HG03432 (cell line): ENCODE results near the gene MBOAT1.
"Not testable (repeated sequence)": the region's sequence is repeated elsewhere in the genome, so short reads cannot be mapped to it uniquely, and the experiment has no call there.

ENCODE experiments used
- ATAC-seq: cut with Tn5 transposase; IDR thresholded peaks from one replicate; pipeline ENCODE4 v1.9.1; 2021; ENCODE audit warnings: mild to moderate bottlenecking, moderate library complexity; ENCODE audit not compliant: unreplicated experiment

Gene MBOAT1

GRCh38 chr6:20142866-20143265 lies 69.4 kb downstream of the MBOAT1 start:
- ATAC-seq, result no peak

- ATAC-seq, result no peak
Measured at GRCh38 chr6:20141931-20142330, 70.3 kb downstream of the MBOAT1 start.

GRCh38 chr6:20139127-20139963 lies 72.9 kb downstream of the MBOAT1 start:
- not testable (repeated sequence) for ATAC-seq

GRCh38 chr6:20137837-20138236 lies 74.4 kb downstream of the MBOAT1 start:
- ATAC-seq, result no peak

GRCh38 chr6:20137240-20137639 lies 75.0 kb downstream of the MBOAT1 start:
- no peak for ATAC-seq

GRCh38 chr6:20135677-20136268 lies 76.5 kb downstream of the MBOAT1 start:
- ATAC-seq, result no peak

- ATAC-seq, result no peak
Measured at GRCh38 chr6:20134613-20135012, 77.7 kb downstream of the MBOAT1 start.

- ATAC-seq, result no peak
Measured at GRCh38 chr6:20129290-20130088, 82.8 kb downstream of the MBOAT1 start.

- no peak for ATAC-seq
Measured at GRCh38 chr6:20128018-20128417, 84.3 kb downstream of the MBOAT1 start.

GRCh38 chr6:20126789-20127653 lies 85.2 kb downstream of the MBOAT1 start:
- peak; percentile 93 for ATAC-seq

GRCh38 chr6:20126102-20126752 lies 86.0 kb downstream of the MBOAT1 start:
- ATAC-seq, result no peak

- ATAC-seq, result no peak
Measured at GRCh38 chr6:20124545-20124944, 87.7 kb downstream of the MBOAT1 start.

- no peak for ATAC-seq
Measured at GRCh38 chr6:20119485-20119884, 92.8 kb downstream of the MBOAT1 start.

- ATAC-seq, result no peak
Measured at GRCh38 chr6:20118892-20119291, 93.4 kb downstream of the MBOAT1 start.

- ATAC-seq, result peak; percentile 85
Measured at GRCh38 chr6:20117474-20117873, 94.8 kb downstream of the MBOAT1 start.

GRCh38 chr6:20116792-20117191 lies 95.5 kb downstream of the MBOAT1 start:
- no peak for ATAC-seq

- no peak for ATAC-seq
Measured at GRCh38 chr6:20115246-20115980, 96.9 kb downstream of the MBOAT1 start.

GRCh38 chr6:20113649-20114224 lies 98.5 kb downstream of the MBOAT1 start:
- ATAC-seq, result no peak

- no peak for ATAC-seq
Measured at GRCh38 chr6:20112841-20113240, 99.4 kb downstream of the MBOAT1 start.
